BJ (cell line): ENCODE results near the gene GRIFIN. TPM values are rescaled to one million over a fixed set of nuclear protein-coding genes. Genes with fewer than 3 reads are reported as not detected.

Experiments
- CTCF ChIA-PET: fragments of 350-600 bp; formaldehyde crosslinking; extraction: SDS; loops from one replicate; lab custom pipeline; 2021; ENCODE audit warnings: antibody characterized with exemption, inconsistent platforms; lab: Yijun Ruan, JAX
- POLR2A ChIA-PET: fragments of 300-600 bp; sonication (Branson Sonifier 250); formaldehyde crosslinking; extraction: SDS; loops from one replicate; lab custom pipeline; 2021; ENCODE audit warnings: antibody characterized with exemption; lab: Charles Lee
- DNase-seq: peaks from one replicate; pipeline ENCODE4 v3.0.0-alpha.2; 2011; ENCODE audit warnings: low read depth
- H3K27me3 ChIP-seq: 2 replicates; pipeline ENCODE4 v1.6.0; 2011; ENCODE audit warnings: low read length; ENCODE audit not compliant: control insufficient read depth, insufficient read depth
- H3K36me3 ChIP-seq: 2 replicates; pipeline ENCODE4 v1.5.1; 2011; ENCODE audit warnings: low read length; ENCODE audit not compliant: control insufficient read depth, insufficient read depth
- H3K4me3 ChIP-seq: 2 replicates; pipeline ENCODE4 v1.5.1; 2011; ENCODE audit warnings: low read depth, mild to moderate bottlenecking, control low read depth, low read length
- CTCF ChIP-seq: IDR thresholded peaks from 2 replicates; pipeline ENCODE4 v1.5.1; 2011; ENCODE audit warnings: low read depth, mild to moderate bottlenecking, control low read depth, inconsistent platforms, low read length, moderate library complexity; ENCODE audit not compliant: insufficient read depth
- polyA plus RNA-seq: library from polyadenylated mRNA; depleted of rRNA; stranded (reverse); fragments of >200 nt; gene quantifications from 2 replicates; pipeline ENCODE4 v1.2.3, GENCODE V29; 2011

Gene GRIFIN
- polyA plus RNA-seq, 1 experiment = not detected

GRCh38 chr7:2438775-2439174 lies 37.4 kb downstream of the GRIFIN start:
- no peak for DNase-seq
- peaks cover 2% of the 10 kb centered on the region for H3K36me3 ChIP-seq
- H3K4me3 ChIP-seq = no peak overlapping the region
- CTCF ChIA-PET = interaction anchor here (0.7 kb wide), 1 partner anchor 14 kb away, joined by 3 read pairs; no protein-coding TSS in a partner anchor
- no peaks in the 10 kb centered on the region for H3K27me3 ChIP-seq
- TF ChIP-seq CTCF = no peak
- POLR2A ChIA-PET = no interaction called here

- peaks cover 6% of the 10 kb centered on the region for H3K36me3 ChIP-seq
- POLR2A ChIA-PET = no interaction called here
- CTCF ChIA-PET = interaction anchor here (0.7 to 1.5 kb wide), 2 partner anchors 11 to 13 kb away, joined by 3 read pairs; no protein-coding TSS in a partner anchor
- DNase-seq = no peak
- H3K4me3 ChIP-seq = no peak overlapping the region
- no peaks in the 10 kb centered on the region for H3K27me3 ChIP-seq
- TF ChIP-seq CTCF = no peak
Measured at GRCh38 chr7:2438186-2438585, 38.0 kb downstream of the GRIFIN start.

- H3K36me3 ChIP-seq = peaks cover 9% of the 10 kb centered on the region
- ChIA-PET POLR2A (interaction anchor here (0.7 kb wide), 1 partner anchor 11 kb away, joined by 3 read pairs; no protein-coding TSS in a partner anchor), CTCF (interaction anchor here (1.5 kb wide), 1 partner anchor 10 kb away, joined by 3 read pairs; no protein-coding TSS in a partner anchor)
- no peaks in the 10 kb centered on the region for H3K27me3 ChIP-seq
- no peak overlapping the region for H3K4me3 ChIP-seq
- TF ChIP-seq CTCF = no peak
- no peak for DNase-seq
Measured at GRCh38 chr7:2437537-2438148, 38.6 kb downstream of the GRIFIN start.

- Histone ChIP-seq H3K4me3 (no peak overlapping the region), H3K36me3 (peaks cover 12% of the 10 kb centered on the region), H3K27me3 (no peaks in the 10 kb centered on the region)
- no peak for DNase-seq
- ChIA-PET POLR2A (interaction anchor here (0.7 kb wide), 1 partner anchor 12 kb away, joined by 3 read pairs; no protein-coding TSS in a partner anchor), CTCF (interaction anchor here (1.5 kb wide), 1 partner anchor 10 kb away, joined by 3 read pairs; no protein-coding TSS in a partner anchor)
- TF ChIP-seq CTCF = no peak
Measured at GRCh38 chr7:2437136-2437535, 39.1 kb downstream of the GRIFIN start.

- TF ChIP-seq CTCF = no peak
- Histone ChIP-seq H3K27me3 (no peaks in the 10 kb centered on the region), H3K4me3 (no peak overlapping the region), H3K36me3 (peaks cover 12% of the 10 kb centered on the region)
- ChIA-PET POLR2A (no interaction called here), CTCF (no interaction called here)
- DNase-seq = no peak
Measured at GRCh38 chr7:2436341-2437104, 39.7 kb downstream of the GRIFIN start.
